Cardiac atrium fibroblast (primary cell): ENCODE results near the gene DUSP18. TPM values are rescaled to one million over a fixed set of nuclear protein-coding genes. Genes with fewer than 3 reads are reported as not detected.

ENCODE experiments used
- total RNA-seq: library from RNA; depleted of rRNA; stranded (reverse); fragments of >200 nt; gene quantifications from 2 replicates; pipeline ENCODE4 v1.2.3, GENCODE V29; 2015

The DUSP18 gene
- total RNA-seq, result 2.3 and 2.9 TPM in 2 replicates

DNA sequence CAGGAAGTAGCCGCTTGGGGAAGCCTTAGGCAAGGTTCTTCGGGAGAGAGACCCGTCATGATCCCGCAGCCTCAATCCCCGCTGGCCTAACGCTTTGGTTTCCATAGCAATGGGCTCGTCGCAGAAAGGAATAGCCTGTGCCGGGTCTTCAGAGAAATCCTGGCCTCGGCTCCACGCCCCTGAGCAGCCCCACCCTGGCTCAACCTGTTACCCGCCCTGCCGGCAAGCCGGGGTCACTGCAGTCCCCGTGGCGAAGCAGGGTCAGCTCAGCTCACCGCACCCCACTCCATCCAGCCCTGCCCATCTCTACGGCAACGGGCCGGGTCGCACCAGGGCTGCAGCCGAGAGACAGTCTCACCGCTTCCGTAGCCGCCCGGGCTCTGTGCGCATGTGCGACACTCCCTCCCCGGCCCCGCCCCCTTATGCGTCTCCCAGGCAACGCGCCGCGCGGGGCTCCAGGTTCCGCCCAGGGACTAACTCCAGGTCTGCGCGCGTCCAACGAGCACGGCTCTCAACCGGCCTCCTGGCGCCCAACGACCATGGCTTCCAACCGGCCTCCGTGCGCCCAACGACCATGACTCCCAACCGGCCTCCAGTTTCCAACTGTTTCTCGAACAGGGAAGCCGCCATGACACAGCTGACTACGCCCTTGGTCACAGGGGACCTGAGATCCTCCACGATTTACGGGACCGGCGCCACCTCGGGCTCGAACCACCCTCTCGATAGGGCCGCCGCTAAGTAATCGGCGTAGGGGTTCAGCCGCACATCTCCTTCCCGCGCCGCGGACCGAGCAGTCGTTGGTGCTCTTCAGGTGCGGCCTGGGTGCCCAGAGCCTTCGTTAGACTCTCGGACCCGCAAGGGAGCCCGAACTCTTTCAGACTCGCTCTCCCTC lies at the start of gene DUSP18:
DUSP18 (minus strand) TSS at position 382 of the 892 bp plus-strand sequence. CDS start 3,872 bp downstream, outside the sequence.

GRCh38 chr22:30694640-30695350 lies 27.1 kb upstream of the DUSP18 start, which contains the start of gene OSBP2:
OSBP2 (plus strand) TSS chr22:30694874; CDS start chr22:30694910, 36 bp downstream.

DNA sequence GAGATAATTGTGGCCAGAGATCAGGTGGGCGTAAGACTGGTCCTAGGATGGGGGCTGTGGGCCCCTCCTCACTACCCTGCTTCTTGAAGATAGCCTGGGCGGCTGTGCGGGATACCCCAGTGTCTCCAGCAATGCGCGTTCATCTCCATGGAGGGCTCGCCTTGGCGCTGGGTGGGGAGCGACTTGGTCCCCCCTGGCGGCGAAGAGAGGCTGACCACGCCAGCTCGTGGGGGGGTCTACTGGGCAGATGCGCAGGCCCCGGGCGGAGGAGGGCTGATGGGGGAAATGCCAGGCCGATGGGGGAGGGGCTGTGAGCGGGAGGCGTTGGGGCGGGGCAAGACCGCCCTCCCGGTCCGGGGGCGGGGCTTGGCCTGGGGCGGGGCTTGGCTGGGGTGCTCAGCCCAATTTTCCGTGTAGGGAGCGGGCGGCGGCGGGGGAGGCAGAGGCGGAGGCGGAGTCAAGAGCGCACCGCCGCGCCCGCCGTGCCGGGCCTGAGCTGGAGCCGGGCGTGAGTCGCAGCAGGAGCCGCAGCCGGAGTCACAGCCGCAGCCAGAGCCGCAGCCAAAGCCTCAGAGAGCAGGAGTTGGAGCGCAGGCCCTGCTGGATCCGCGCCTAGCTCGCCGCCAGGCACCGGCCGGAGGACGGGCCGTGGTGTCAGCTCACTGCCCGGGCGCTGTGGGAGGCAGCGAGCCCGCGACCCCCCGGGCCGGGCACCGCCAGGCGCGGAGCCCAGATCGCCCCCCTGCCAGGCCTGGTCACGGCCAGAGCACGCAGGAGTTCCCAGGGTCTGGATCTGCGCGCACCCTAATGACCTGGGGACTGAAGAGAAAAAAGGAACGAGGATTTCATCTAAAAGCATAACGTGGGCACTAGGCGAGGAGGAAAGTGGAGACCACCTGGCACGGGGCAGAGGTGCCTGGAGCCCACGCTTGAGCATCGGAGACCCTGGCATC lies 32.1 kb downstream of the DUSP18 start, which contains the start of gene SLC35E4:
SLC35E4 (plus strand) TSS at position 509 of the 953 bp plus-strand sequence. CDS start 670 bp downstream, outside the sequence.

Other genes with a start within 250 kb of the DUSP18 start
- 15.0 and 20.3 TPM in 2 replicates for gene MTFP1, start 242.1 kb downstream of the DUSP18 start, total RNA-seq
- not detected in 2 replicates for gene SEC14L3, start 195.9 kb downstream of the DUSP18 start, total RNA-seq
- 0.49 TPM in 1 of 2 replicates, not detected in the other for gene SEC14L4, start 162.2 kb downstream of the DUSP18 start, total RNA-seq
- not detected in 2 replicates for gene SEC14L6, start 121.1 kb downstream of the DUSP18 start, total RNA-seq
- not detected in 2 replicates for gene GAL3ST1, start 93.2 kb downstream of the DUSP18 start, total RNA-seq
- 84.7 and 90.6 TPM in 2 replicates for gene PES1, start 76.0 kb downstream of the DUSP18 start, total RNA-seq
- 17.5 and 34.8 TPM in 2 replicates for gene TCN2, start 60.7 kb downstream of the DUSP18 start, total RNA-seq
- 9.0 and 9.1 TPM in 2 replicates for gene SLC35E4, start 32.1 kb downstream of the DUSP18 start, total RNA-seq
- gene OSBP2, start 27.0 kb upstream of the DUSP18 start, total RNA-seq, result 0.65 and 1.6 TPM in 2 replicates